ENCODE measurements around the gene RPS6KA3.

- no peak for TF ChIP-seq CEBPB (IDR thresholded peaks at IDR 0.05; ENCODE audit: low read depth)
- TF ChIP-seq, protein P1, sequence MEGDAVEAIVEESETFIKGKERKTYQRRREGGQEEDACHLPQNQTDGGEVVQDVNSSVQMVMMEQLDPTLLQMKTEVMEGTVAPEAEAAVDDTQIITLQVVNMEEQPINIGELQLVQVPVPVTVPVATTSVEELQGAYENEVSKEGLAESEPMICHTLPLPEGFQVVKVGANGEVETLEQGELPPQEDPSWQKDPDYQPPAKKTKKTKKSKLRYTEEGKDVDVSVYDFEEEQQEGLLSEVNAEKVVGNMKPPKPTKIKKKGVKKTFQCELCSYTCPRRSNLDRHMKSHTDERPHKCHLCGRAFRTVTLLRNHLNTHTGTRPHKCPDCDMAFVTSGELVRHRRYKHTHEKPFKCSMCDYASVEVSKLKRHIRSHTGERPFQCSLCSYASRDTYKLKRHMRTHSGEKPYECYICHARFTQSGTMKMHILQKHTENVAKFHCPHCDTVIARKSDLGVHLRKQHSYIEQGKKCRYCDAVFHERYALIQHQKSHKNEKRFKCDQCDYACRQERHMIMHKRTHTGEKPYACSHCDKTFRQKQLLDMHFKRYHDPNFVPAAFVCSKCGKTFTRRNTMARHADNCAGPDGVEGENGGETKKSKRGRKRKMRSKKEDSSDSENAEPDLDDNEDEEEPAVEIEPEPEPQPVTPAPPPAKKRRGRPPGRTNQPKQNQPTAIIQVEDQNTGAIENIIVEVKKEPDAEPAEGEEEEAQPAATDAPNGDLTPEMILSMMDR (IDR thresholded peaks at IDR 0.05 in 2 of 3, conservative IDR thresholded peaks at IDR 0.05 in 1 of 3; ENCODE audit: borderline replicate concordance in 1 of 3, insufficient read depth in 1 of 3, low read depth in 2 of 3, low read length in 2 of 3): no peak
- TF ChIP-seq, protein P2, sequence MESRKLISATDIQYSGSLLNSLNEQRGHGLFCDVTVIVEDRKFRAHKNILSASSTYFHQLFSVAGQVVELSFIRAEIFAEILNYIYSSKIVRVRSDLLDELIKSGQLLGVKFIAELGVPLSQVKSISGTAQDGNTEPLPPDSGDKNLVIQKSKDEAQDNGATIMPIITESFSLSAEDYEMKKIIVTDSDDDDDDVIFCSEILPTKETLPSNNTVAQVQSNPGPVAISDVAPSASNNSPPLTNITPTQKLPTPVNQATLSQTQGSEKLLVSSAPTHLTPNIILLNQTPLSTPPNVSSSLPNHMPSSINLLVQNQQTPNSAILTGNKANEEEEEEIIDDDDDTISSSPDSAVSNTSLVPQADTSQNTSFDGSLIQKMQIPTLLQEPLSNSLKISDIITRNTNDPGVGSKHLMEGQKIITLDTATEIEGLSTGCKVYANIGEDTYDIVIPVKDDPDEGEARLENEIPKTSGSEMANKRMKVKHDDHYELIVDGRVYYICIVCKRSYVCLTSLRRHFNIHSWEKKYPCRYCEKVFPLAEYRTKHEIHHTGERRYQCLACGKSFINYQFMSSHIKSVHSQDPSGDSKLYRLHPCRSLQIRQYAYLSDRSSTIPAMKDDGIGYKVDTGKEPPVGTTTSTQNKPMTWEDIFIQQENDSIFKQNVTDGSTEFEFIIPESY (IDR thresholded peaks at IDR 0.05; ENCODE audit: extremely low read depth, insufficient replicate concordance, low read length): no peak
- no peak for TF ChIP-seq RAD21 (IDR thresholded peaks at IDR 0.05; ENCODE audit: low read depth)
Observed at GRCh38 chrX:20139966-20140365, 126.7 kb downstream of the RPS6KA3 start.

All from HCT116 (cell line).